ENCODE data around the gene PIGK. TPM values are rescaled to one million over a fixed set of nuclear protein-coding genes. Genes with fewer than 3 reads are reported as not detected.

PIGK gene
- total RNA-seq, 1 donor from 2014 or later = 28.6 TPM

- H3K9me3 Mint-ChIP-seq (ENCODE audit: unreplicated experiment) = no peaks in the 10 kb centered on the region
- Histone ChIP-seq H2AFZ (ENCODE audit: low read depth, low read length) (no peak overlapping the region), H3K36me3 (ENCODE audit: insufficient read depth, low read length) (no peaks in the 10 kb centered on the region), H4K20me1 (ENCODE audit: insufficient read depth, low read length) (no peaks in the 10 kb centered on the region), H3K27me3 (ENCODE audit: insufficient read depth, low read length) (peaks cover 2% of the 10 kb centered on the region), H3K79me2 (ENCODE audit: insufficient read depth, low read length) (no peaks in the 10 kb centered on the region), H3K4me1 (ENCODE audit: insufficient read depth, low read length) (no peaks in the 10 kb centered on the region), H3K4me3 (ENCODE audit: insufficient read depth, low read depth, low read length) (no peak overlapping the region), H3K9me3 (ENCODE audit: insufficient read depth, low read depth, low read length) (no peaks in the 10 kb centered on the region), H3K4me2 (ENCODE audit: low read length) (no peak overlapping the region), H3K27ac (ENCODE audit: low read depth, low read length) (no peak overlapping the region), H3K9ac (ENCODE audit: low read length) (no peak overlapping the region)
- H3K36me3 Mint-ChIP-seq (ENCODE audit: low read depth, unreplicated experiment) = no peaks in the 10 kb centered on the region
- no peaks in the 10 kb centered on the region for H3K4me1 Mint-ChIP-seq (ENCODE audit: low read depth, unreplicated experiment)
- H3K27me3 Mint-ChIP-seq (ENCODE audit: low read depth, unreplicated experiment) = no peaks in the 10 kb centered on the region
- DNase-seq (ENCODE audit: low read depth) (no peak), FAIRE-seq (no peak)
- no peak for TF ChIP-seq CTCF (IDR thresholded peaks at IDR 0.05; ENCODE audit: insufficient read depth, low read depth, low read length)
- TF ChIP-seq EZH2 (IDR thresholded peaks at IDR 0.05; ENCODE audit: insufficient read depth, low read length) = no peak
- no peak overlapping the region for H3K27ac Mint-ChIP-seq (ENCODE audit: unreplicated experiment)
- H3K4me3 Mint-ChIP-seq (ENCODE audit: unreplicated experiment) = no peak overlapping the region
Observed at GRCh38 chr1:77065693-77066342, 153.4 kb downstream of the PIGK start.

GRCh38 chr1:77064246-77064645 is 155.0 kb downstream of the PIGK start:
- no peak overlapping the region for H3K27ac Mint-ChIP-seq (ENCODE audit: unreplicated experiment)
- no peaks in the 10 kb centered on the region for H3K4me1 Mint-ChIP-seq (ENCODE audit: low read depth, unreplicated experiment)
- Histone ChIP-seq H2AFZ (ENCODE audit: low read depth, low read length) (no peak overlapping the region), H3K27me3 (ENCODE audit: insufficient read depth, low read length) (peaks cover 2% of the 10 kb centered on the region), H3K79me2 (ENCODE audit: insufficient read depth, low read length) (no peaks in the 10 kb centered on the region), H3K4me3 (ENCODE audit: insufficient read depth, low read depth, low read length) (no peak overlapping the region), H3K4me1 (ENCODE audit: insufficient read depth, low read length) (no peaks in the 10 kb centered on the region), H3K27ac (ENCODE audit: low read depth, low read length) (no peak overlapping the region), H3K9ac (ENCODE audit: low read length) (no peak overlapping the region), H3K36me3 (ENCODE audit: insufficient read depth, low read length) (no peaks in the 10 kb centered on the region), H3K4me2 (ENCODE audit: low read length) (no peak overlapping the region), H3K9me3 (ENCODE audit: insufficient read depth, low read depth, low read length) (no peaks in the 10 kb centered on the region), H4K20me1 (ENCODE audit: insufficient read depth, low read length) (no peaks in the 10 kb centered on the region)
- no peaks in the 10 kb centered on the region for H3K36me3 Mint-ChIP-seq (ENCODE audit: low read depth, unreplicated experiment)
- H3K27me3 Mint-ChIP-seq (ENCODE audit: low read depth, unreplicated experiment) = no peaks in the 10 kb centered on the region
- DNase-seq (ENCODE audit: low read depth) (no peak), FAIRE-seq (no peak)
- TF ChIP-seq CTCF (IDR thresholded peaks at IDR 0.05; ENCODE audit: insufficient read depth, low read depth, low read length) (no peak), EZH2 (IDR thresholded peaks at IDR 0.05; ENCODE audit: insufficient read depth, low read length) (no peak)
- no peaks in the 10 kb centered on the region for H3K9me3 Mint-ChIP-seq (ENCODE audit: unreplicated experiment)
- no peak overlapping the region for H3K4me3 Mint-ChIP-seq (ENCODE audit: unreplicated experiment)

- H3K27me3 Mint-ChIP-seq (ENCODE audit: low read depth, unreplicated experiment) = no peaks in the 10 kb centered on the region
- H4K20me1 ChIP-seq (ENCODE audit: insufficient read depth, low read length) = no peaks in the 10 kb centered on the region
- no peak overlapping the region for H3K4me3 Mint-ChIP-seq (ENCODE audit: unreplicated experiment)
- H3K79me2 ChIP-seq (ENCODE audit: insufficient read depth, low read length) = no peaks in the 10 kb centered on the region
- no peak for TF ChIP-seq EZH2 (IDR thresholded peaks at IDR 0.05; ENCODE audit: insufficient read depth, low read length)
- TF ChIP-seq CTCF (IDR thresholded peaks at IDR 0.05; ENCODE audit: insufficient read depth, low read depth, low read length) = no peak
- no peaks in the 10 kb centered on the region for H3K4me1 ChIP-seq (ENCODE audit: insufficient read depth, low read length)
- H3K4me1 Mint-ChIP-seq (ENCODE audit: low read depth, unreplicated experiment) = no peaks in the 10 kb centered on the region
- H3K4me3 ChIP-seq (ENCODE audit: insufficient read depth, low read depth, low read length) = no peak overlapping the region
- H3K9me3 ChIP-seq (ENCODE audit: insufficient read depth, low read depth, low read length) = no peaks in the 10 kb centered on the region
- no peak overlapping the region for H3K27ac Mint-ChIP-seq (ENCODE audit: unreplicated experiment)
- no peak overlapping the region for H3K9ac ChIP-seq (ENCODE audit: low read length)
- no peaks in the 10 kb centered on the region for H3K36me3 Mint-ChIP-seq (ENCODE audit: low read depth, unreplicated experiment)
- H3K4me2 ChIP-seq (ENCODE audit: low read length) = no peak overlapping the region
- H2AFZ ChIP-seq (ENCODE audit: low read depth, low read length) = no peak overlapping the region
- DNase-seq (ENCODE audit: low read depth) = no peak
- H3K27ac ChIP-seq (ENCODE audit: low read depth, low read length) = no peak overlapping the region
- no peaks in the 10 kb centered on the region for H3K9me3 Mint-ChIP-seq (ENCODE audit: unreplicated experiment)
- H3K27me3 ChIP-seq (ENCODE audit: insufficient read depth, low read length) = peaks cover 2% of the 10 kb centered on the region
- no peak for FAIRE-seq
- no peaks in the 10 kb centered on the region for H3K36me3 ChIP-seq (ENCODE audit: insufficient read depth, low read length)
Observed at GRCh38 chr1:77063118-77063517, 156.1 kb downstream of the PIGK start.
